HG03103 (cell line): ENCODE data around the gene EPM2A.
A peak's percentile ranks its signal among the peaks of the same experiment; 100 is the strongest.
"Not testable (repeated sequence)": the region's sequence is repeated elsewhere in the genome, so short reads cannot be mapped to it uniquely, and the experiment has no call there.

Experiments used
- ATAC-seq: cut with Tn5 transposase; IDR thresholded peaks from one replicate; pipeline ENCODE4 v1.9.1; 2021; ENCODE audit warnings: low read depth; ENCODE audit not compliant: unreplicated experiment

Gene EPM2A

DNA sequence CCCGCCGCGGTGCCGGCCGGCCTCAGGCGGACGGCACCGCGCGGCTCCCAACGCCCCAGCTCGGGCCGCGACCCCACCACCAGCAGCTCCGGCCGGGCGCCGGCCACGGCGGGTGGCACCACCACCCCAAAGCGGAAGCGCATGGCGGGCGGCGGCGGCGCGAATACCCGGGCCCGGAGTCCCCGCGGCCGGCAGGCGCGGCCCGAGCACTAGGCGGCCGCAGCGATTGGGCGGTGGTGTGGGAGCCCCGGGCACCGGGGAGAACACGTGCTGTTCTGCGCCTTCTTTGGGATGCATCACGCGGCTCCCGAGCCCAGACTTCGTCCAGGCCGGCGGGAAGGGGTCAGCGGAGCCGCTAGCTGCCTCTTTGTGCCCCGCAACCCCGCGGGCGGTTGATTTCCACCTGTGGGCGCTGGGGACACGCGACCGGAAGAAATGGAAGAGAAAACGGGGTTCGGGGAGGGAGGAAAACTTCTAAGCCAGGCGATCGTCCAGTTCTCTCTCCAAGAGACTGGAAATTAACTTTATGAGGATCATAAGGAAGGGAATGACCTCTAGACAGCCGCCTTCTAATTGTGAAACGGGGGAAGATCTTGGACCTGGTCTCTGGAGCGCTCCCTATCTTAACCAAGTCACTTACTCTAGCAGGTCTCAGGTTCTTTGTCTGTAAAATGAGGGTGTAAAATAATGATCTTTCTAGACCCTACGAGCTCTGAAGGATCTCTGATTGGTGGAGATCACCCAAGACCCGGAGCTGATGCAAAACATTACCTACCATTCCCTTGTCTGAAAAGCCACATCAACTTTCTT is at the start of gene EPM2A:
Gene EPM2A, minus strand, starts transcription at position 165 of the 810 bp plus-strand sequence. Its CDS starts 22 bp downstream, at position 143.
- ATAC-seq: peak; percentile 69

DNA sequence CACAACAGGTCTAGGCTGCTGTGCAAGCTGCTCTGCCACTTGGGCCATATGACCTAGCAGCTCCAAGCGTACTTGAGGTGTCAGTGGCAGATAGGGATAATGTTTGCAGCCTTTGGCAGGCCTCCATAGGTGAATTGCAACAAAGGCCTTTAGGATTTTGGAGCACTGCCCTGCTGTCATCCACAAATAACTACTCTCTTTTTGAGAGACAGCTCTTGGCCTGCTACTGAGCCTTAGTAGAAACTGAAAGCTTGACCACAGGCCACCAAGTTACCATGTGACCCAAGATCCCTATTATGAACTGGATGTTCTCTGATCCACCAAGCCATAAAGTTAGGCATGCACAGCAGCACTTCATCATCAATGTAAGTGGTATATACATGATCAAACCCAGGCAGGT is 49.4 kb upstream of the EPM2A start:
- ATAC-seq: peak; percentile 60

DNA sequence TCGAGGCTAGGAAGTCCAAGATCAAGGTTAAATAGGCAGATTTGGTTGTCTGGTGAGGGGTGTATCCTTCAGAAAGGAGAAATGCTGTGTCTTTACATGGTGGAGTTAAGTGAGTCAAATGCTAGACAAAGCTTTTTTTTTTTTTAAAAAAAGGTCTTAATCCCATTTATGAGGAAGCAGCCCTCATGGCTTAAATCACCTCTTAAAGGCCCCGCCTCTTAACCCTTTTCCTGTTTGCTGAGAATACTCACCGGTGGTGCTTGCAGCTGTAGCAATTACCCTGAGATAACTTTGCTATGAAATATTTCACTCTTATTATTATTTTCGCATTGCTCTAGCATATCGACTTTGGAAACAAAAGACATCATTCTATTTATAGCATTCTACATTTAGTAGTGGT is 48.5 kb upstream of the EPM2A start:
- ATAC-seq: no peak

DNA sequence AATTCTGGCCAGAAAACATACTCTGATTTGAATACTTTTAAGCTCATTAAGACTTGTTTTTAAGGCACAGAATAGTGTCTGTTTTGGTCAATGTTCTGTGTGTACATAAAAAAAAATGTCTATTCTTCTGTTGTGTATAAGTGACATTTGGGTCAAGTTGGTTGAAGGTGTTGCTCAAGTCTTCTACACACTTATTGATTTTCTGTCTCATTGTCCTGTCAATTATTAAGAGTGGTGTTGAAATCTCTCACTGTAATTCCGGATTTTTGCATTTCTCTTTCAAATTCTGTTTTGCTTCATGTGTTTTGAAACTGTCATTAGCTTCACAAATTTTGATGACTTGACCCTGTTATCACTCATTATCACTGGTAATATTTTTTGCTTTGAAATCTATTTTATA is 37.5 kb upstream of the EPM2A start:
- no peak for ATAC-seq

DNA sequence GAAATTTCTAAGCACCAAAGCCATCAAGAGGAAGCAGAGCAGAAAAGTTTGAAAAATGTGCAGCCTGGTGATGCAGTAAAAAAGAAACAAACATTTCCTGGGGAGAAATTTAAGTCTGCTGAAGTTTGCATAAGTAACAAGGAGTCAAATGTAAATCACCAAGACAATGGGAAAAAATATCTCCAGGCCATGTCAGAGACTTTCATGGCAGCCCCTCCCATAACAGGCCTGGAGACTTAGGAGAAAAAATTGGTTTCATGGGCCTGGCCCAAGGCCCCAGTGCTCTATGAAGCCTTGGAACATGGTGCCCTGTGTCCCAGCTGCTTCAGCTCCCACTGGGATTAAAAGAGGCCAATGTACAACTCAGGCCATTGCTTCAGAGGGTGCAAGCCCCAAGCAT is 30.1 kb upstream of the EPM2A start:
- ATAC-seq: no peak

DNA sequence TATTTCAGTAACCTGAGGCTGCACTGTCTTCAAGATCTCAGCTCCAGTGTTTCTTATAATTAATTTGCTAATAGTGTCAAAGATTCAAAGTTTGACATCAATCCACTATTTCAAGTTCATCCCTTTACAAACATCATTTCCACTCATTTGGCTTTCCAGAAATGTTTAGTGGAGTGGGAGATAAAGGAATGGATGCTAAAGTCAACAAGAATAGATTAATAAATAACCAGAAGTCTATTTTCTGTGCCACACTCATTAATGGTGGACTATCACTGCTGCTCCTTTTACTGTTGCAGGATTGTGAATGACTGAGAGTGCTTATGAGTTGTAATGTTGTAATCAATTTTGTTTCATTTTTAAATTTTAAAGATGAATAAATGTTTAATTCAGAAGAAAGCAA is 28.4 kb upstream of the EPM2A start:
- ATAC-seq: no peak

DNA sequence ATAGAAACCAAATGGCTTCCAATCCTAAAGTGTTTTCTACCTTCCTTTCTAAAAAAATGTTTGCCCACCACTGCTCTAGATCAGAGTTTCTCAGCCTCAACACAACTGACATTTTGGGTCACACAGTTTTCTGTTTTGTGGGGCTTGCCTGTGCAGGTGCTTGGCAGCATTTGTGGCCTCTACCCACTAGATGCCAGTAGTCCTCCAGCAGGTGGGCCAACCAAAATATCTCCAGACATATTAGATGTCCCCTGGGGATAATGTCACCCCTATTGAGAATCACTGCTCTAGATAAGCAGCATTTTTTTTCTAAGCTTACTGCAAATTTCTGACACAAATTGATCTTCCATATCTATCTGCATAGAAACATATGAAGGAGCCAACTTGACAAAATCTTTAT is 26.3 kb upstream of the EPM2A start:
- peak; percentile 65 for ATAC-seq

DNA sequence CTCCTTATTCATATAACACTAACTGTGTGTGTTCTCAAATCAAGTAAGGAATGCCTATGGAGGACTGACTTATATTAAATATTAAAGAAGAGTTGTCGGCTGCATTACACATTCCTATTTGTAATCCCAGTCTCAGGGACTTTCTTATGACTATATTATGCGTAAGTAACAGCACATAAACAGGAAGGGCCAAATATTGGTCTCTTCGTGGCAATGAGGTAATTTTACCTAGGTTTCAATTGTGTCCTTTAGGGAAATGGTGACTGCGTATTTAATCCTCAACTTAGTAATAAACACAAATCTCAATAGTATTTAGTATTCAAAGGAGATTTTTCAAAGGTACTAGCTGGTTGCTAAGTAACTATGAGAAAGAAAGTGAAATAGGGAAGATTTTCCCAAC is 22.8 kb upstream of the EPM2A start:
- ATAC-seq: no peak

DNA sequence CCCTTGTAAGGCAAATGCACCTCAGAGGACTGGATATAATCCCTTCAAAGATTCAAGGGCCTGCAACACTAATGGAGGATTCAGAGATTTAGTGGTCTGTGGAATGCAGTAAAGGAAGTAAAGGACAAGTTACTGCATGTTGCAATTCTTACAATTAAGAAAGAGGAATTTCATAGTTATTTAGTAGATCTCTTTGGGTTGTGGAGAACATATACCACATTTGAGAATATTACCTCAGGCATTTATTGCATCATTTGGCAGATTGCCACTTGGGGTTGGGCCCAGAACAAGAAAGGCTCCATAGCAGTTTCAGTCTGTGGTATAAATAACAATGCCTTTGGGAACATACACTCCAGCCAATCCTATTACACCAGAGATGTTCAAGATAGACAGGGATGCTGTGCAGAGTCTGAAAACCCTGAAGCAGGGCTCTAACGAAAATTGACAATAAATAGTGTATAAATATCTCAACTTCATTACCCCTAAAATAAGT is 20.9 kb upstream of the EPM2A start:
- no peak for ATAC-seq

DNA sequence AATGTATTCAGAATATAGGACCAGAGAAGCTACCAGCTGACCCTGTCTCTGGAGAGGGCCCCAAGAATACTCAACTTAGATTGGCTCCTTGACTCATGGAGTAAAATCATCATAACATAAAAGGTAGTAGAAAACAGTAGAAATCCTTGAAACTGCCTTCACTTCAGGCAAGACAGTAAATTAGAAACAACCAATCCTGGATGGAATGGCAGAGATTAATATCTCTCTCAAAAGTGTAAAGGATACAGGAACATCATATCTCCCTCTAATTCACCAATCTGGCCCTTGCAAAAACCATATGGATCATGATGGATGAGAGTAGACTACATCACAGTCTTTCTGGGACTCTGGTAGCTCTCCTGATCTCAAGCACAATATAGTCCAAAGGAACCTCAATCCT is 20.4 kb upstream of the EPM2A start:
- no peak for ATAC-seq

DNA sequence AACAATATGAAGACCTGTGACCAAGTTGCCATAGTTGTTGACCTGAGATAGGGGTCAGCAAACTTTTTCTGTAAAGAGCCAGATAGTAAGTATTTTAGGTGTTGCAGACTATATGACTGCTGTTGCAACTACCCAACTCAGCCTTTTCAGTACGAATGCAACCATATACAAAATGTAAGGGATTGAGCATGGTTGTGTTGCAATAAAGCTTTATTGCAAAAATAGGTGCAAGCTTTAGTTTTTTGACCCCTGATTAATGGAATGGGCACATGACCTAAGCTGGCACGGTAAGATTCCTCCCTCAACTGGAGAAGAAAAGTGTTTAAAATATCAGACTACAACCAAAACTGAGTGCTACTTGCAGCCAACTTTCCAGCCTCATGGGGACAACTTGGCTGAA is 17.3 kb upstream of the EPM2A start:
- no peak for ATAC-seq

DNA sequence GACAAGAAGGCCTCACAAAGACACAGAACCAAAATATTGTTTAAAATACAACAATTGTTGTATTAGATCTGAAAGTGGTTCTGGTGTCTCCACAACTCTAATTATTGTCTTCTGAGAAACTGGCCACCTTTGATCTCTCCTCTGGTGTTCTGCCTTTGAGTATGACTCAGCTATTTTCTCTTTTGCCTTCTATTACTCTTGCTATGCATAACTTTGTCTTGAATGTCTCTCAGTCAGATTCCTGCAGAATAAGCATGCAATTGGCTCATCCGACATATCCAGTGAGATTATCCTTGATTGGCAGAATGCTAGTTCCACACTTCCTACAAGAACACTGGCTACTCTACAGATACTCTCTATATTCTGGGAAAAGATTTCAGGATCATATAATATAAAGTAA is 14.3 kb upstream of the EPM2A start:
- peak; percentile 79 for ATAC-seq

DNA sequence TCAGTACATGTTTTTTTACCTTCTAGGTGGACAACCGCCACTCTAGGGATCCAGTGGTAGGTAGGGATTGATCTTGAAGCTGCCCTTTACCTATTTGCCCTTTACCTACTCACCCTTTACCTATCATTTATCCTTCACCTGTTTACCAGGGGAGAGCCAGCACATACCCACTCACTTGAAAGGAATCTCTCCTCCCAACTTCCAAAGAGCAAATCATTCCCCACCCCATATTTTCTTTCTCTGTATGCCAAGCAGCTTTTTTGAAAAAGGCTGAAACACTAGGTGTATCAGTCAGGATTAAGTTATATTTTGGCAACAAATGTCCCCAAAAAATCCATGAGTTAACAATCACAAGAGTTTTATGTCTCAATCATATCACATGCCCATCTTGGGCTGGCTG is 10.5 kb upstream of the EPM2A start:
- ATAC-seq: no peak

DNA sequence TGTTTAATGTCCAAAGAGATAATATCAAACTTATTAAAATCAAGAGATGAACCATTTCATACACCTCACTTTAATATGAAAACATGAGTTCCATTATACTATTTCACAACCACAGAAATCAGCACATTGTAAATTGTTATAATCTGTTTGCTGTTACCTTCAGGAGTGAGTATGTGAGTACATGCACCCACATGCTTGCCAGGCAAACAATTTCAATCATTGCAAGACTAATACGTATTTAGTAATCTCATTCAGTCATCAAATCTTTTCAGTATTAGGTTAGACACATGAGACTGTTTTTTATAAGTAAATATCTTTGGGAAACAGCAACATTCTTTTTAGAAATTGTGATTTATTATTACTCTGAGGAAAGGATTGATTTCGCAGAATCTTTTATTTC is 9.3 kb upstream of the EPM2A start:
- ATAC-seq: no peak

DNA sequence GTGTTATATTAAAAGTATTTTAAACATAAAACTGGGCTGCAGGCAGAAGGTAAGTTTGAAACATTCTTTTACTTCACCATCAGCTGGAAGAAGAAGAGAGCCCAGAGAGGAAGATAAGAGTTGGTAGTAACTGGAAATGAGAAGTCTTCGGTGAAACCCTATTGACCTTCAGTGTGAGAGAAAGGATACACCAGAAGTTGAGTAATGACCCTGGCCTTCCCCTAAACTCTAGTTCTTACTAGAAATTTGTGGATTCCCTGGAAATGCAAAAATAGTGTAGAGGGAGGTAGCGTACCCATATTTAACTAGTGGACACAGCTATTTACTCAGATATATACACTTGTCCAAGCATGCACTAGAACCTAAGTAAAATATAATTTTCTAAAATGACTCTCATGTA is 8.0 kb upstream of the EPM2A start:
- ATAC-seq: no peak

DNA sequence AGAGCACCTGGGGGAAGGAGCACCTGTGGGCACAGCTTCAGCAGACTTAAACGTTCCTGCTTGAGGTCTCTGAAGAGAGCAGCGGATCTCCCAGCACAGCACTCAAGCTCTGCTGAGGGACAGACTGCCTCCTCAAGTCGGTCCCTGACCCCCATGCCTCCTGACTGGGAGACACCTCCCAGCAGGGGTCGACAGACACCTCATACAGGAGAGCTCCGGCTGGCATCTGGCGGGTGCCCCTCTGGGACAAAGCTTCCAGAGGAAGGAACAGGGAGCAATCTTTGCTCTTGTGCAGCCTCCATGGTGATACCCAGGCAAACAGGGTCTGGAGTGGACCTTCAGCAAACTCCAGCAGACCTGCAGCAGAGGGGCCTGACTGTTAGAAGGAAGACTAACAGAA is 7.2 kb upstream of the EPM2A start:
- not testable (repeated sequence) for ATAC-seq

DNA sequence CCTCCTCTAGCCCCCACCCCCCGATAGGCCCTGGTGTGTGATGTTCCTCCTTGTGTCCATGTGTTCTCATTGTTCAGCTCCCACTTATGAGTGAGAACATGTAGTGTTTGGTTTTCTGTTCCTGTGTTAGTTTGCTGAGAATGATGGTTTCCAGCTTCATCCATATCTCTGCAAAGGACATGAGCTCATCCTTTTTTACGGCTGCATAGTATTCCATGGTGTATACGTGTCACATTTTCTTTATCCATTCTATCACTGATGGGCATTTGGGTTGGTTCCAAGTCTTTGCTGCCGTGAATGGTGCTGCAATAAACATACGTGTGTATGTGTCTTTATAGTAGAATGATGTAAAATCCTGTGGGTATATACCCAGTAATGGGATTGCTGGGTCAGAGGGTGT is 4.4 kb upstream of the EPM2A start:
- not testable (repeated sequence) for ATAC-seq

DNA sequence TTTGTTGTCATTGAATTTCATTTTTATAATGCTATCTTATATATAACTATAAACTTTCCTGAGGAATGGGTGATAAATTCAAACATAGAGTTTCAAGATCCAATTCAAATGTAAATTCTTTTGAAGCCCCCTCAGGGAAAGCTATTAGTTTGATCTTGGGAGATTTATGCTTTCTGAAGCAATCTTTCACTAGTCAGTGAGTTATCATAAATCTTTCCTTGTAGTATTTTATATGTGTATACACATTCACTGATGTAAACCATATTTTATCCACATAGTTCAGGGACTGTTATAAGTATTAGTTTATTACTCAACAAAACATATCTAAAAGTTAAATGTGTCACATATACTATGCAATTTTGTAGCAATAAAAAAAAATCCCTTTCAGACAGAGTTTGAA is 2.9 kb upstream of the EPM2A start:
- ATAC-seq: no peak

DNA sequence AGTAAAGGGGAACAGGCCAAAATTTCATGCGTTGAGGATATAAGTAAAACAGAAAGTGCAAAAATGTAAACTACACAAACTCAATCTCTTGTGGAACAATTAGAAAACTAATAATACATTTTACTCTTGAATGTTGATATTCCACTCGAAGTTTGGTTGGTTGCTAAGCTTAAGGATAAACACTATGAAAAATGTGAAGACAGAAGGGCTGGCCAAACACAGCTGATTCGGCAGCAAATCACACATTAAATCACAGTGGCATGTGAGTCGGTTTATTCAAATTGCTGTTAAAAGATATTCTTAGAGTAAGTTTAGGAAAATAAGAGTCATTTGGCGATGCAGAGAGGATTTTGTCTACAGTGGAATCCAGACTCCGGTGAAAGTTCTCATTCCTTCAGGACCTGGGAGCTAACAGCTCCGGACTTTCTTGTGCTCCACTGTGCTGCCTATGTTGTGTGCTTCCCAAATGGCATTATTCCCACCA is 1.4 kb upstream of the EPM2A start:
- no peak for ATAC-seq

DNA sequence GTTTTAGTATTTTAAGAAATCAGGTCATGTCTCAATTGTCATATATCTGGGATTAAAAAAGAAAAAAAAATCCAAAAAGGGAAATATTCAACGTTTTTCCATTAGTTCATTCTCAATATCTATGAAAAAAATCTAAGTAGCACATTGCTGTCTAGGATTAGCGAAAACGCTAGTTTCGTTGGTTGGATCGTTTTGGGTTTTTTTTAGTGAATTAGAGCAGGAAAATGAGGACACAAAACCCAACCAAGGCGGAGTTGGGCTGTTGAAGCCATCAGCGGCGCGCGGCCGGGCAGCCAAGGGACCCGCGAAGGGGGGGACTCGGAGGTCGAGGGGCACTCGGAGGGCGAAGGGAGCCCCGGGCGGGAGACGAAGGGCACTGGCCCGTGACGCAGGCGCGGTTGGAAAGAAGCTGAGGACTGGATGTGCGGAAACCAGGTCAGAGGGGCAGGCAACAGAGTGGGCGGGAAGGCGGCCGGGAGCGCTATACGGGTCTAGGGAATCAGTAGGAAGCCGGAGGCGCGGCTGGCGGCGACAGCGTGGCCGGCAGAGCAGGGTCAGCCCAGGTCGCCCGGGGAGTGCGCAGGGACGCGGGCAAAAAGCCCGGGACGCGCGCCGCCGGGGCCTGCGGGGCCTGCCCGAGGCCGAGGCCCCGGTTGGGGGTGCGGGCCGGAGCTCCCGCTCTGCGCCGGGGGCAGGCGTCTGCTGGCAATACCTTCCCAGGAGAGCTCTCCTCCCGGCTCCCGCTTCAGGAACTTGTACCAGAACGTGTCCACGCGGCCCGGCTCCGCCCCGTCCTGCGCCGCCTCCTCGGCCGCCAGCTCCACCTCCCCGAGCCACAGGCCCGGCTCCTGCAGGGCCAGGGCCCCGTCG is 599 bp downstream of the EPM2A start:
- peak; percentile 53 for ATAC-seq

DNA sequence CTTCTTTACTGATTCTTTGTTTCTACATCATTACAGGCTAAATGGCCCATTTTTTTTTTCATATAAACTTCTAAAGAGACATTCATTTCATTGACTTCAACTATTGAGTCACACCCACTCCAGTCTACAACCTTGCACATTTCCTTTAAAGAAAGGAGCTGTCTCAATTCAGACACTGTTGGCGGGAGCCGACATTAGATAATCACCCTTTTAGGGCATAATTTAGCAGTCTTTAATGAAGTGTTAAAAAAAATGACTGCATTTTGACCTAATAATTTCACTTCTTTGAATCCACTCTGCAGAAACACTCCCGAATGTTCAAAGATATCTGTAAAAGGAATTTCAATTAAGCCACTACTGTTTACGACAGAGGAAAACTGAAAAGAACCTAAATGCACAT is 1.5 kb downstream of the EPM2A start:
- no peak for ATAC-seq
